CD4-positive, alpha-beta memory T cell (primary cell): ENCODE data around the gene APBB1IP. TPM values are rescaled to one million over a fixed set of nuclear protein-coding genes. Genes with fewer than 3 reads are reported as not detected.

Experiments
- CTCF ChIA-PET: fragments of 350-600 bp; sonication (Branson Sonifier 250); formaldehyde crosslinking; loops from one replicate; lab custom pipeline; 2021; ENCODE audit warnings: inconsistent platforms; ENCODE audit not compliant: partially characterized antibody; lab: Charles Lee
- POLR2A ChIA-PET: fragments of 350-600 bp; sonication (Branson Sonifier 250); formaldehyde crosslinking; loops from one replicate; lab custom pipeline; 2021; ENCODE audit not compliant: partially characterized antibody; lab: Charles Lee
- DNase-seq, 5 donors: peaks; one replicate each; pipeline versions ENCODE4 v3.0.0 to v3.0.0-alpha.2; 2020 to 2022; ENCODE audit warnings: mixed read lengths in 1 of 5
- H3K27ac ChIP-seq: one replicate; pipeline ENCODE4 v1.7.0; 2013; ENCODE audit warnings: low read depth, low read length
- H3K27me3 ChIP-seq: 2 replicates; pipeline ENCODE4 v1.7.0; 2013; ENCODE audit warnings: mild to moderate bottlenecking, low read length, moderate library complexity; ENCODE audit not compliant: insufficient read depth
- H3K36me3 ChIP-seq: 2 replicates; pipeline ENCODE4 v1.7.0; 2013; ENCODE audit warnings: mild to moderate bottlenecking, low read length, moderate library complexity; ENCODE audit not compliant: insufficient read depth
- H3K4me1 ChIP-seq: 2 replicates; pipeline ENCODE4 v1.7.0; 2013; ENCODE audit warnings: mild to moderate bottlenecking, low read length, moderate library complexity; ENCODE audit not compliant: insufficient read depth
- H3K4me3 ChIP-seq, 2 donors: one replicate each; pipeline ENCODE4 v1.7.0; 2013; ENCODE audit warnings: low read length in 2 of 2, mild to moderate bottlenecking in 1 of 2
- H3K9me3 ChIP-seq, 2 donors: one replicate each; pipeline ENCODE4 v1.7.0; 2013; ENCODE audit warnings: low read length in 2 of 2, control low read depth in 1 of 2; ENCODE audit not compliant: control insufficient read depth in 1 of 2
- H3K27ac Mint-ChIP-seq, 7 donors: one replicate each; pipeline ENCODE4 v1.8.0; 2020 to 2021; ENCODE audit warnings: mixed read lengths in 7 of 7, mild to moderate bottlenecking in 6 of 7, inconsistent platforms in 3 of 7, moderate library complexity in 3 of 7
- H3K27me3 Mint-ChIP-seq, 2 donors: one replicate each; pipeline ENCODE4 v1.8.0; 2020 to 2021; ENCODE audit warnings: mixed read lengths in 2 of 2
- H3K36me3 Mint-ChIP-seq, 2 donors: one replicate each; pipeline ENCODE4 v1.8.0; 2020 to 2021; ENCODE audit warnings: mixed read lengths in 2 of 2, inconsistent platforms in 1 of 2, mild to moderate bottlenecking in 1 of 2
- H3K4me1 Mint-ChIP-seq, 4 donors: one replicate each; pipeline ENCODE4 v1.8.0; 2020 to 2021; ENCODE audit warnings: mixed read lengths in 4 of 4, mild to moderate bottlenecking in 1 of 4
- H3K4me3 Mint-ChIP-seq, 8 donors: one replicate each; pipeline ENCODE4 v1.8.0; 2020 to 2021; ENCODE audit warnings: mixed read lengths in 8 of 8, mild to moderate bottlenecking in 7 of 8, moderate library complexity in 6 of 8, inconsistent platforms in 3 of 8
- H3K9me3 Mint-ChIP-seq, 8 donors: one replicate each; pipeline ENCODE4 v1.8.0; 2020 to 2021; ENCODE audit warnings: mixed read lengths in 8 of 8, mild to moderate bottlenecking in 5 of 8, inconsistent platforms in 3 of 8, moderate library complexity in 1 of 8
- intact Hi-C: fragments of 100-400 bp; cut with micrococcal nuclease; formaldehyde crosslinking; loops from one replicate; pipeline ENCODE4 v1.15.1; 2023
- polyA plus RNA-seq, 2 donors: library from polyadenylated mRNA; unstranded; fragments of 300-500 nt; fragmentation: Illumina TruSeq; gene quantifications; one replicate each; pipeline ENCODE4 v1.2.3, GENCODE V29; 2021
- total RNA-seq, 2 experiments: library from RNA; stranded (reverse); gene quantifications; one replicate each; pipeline ENCODE4 v1.2.3, GENCODE V29; 2021

The APBB1IP gene
- total and polyA plus RNA-seq, 4 experiments from 2014 or later: 30.6 to 106 (median 95.7) TPM

GRCh38 chr10:26528048-26528447 is 89.9 kb downstream of the APBB1IP start:
- no peak for DNase-seq
- no peaks in the 10 kb centered on the region for H3K9me3 Mint-ChIP-seq
- peaks cover 28% of the 10 kb centered on the region for H3K36me3 ChIP-seq
- H3K27ac Mint-ChIP-seq: peak overlapping the region in 3 of 7 donors; percentile 10 to 27 (median 14)
- ChIA-PET CTCF (interaction anchor here (1.3 kb wide), 1 partner anchor 12 kb away, joined by 4 read pairs; no protein-coding TSS in a partner anchor), POLR2A (no interaction called here)
- no peaks in the 10 kb centered on the region for H3K27me3 Mint-ChIP-seq
- H3K4me1 ChIP-seq: no peaks in the 10 kb centered on the region
- no peaks in the 10 kb centered on the region for H3K27me3 ChIP-seq
- intact Hi-C loops: no loop called here
- no peak overlapping the region for H3K4me3 Mint-ChIP-seq
- H3K4me3 ChIP-seq: no peak overlapping the region
- H3K36me3 Mint-ChIP-seq: peaks cover 46 to 67% of the 10 kb centered on the region in 2 donors
- no peak overlapping the region for H3K27ac ChIP-seq
- peaks cover 0 to 17% (median 8%) of the 10 kb centered on the region in 4 donors for H3K4me1 Mint-ChIP-seq
- no peaks in the 10 kb centered on the region for H3K9me3 ChIP-seq

GRCh38 chr10:26528715-26529393 is 90.7 kb downstream of the APBB1IP start:
- Mint-ChIP-seq H3K27ac (peak overlapping the region in 5 of 7 donors; percentile 14 to 52 (median 35)), H3K36me3 (peaks cover 49 to 67% of the 10 kb centered on the region in 2 donors), H3K9me3 (no peaks in the 10 kb centered on the region), H3K4me1 (peaks cover 0 to 17% (median 8%) of the 10 kb centered on the region in 4 donors), H3K4me3 (no peak overlapping the region), H3K27me3 (no peaks in the 10 kb centered on the region)
- Histone ChIP-seq H3K27me3 (no peaks in the 10 kb centered on the region), H3K9me3 (no peaks in the 10 kb centered on the region), H3K4me3 (no peak overlapping the region), H3K27ac (no peak overlapping the region), H3K4me1 (no peaks in the 10 kb centered on the region), H3K36me3 (peaks cover 35% of the 10 kb centered on the region)
- ChIA-PET POLR2A (no interaction called here), CTCF (interaction anchor here (1.3 kb wide), 1 partner anchor 11 kb away, joined by 4 read pairs; no protein-coding TSS in a partner anchor)
- DNase-seq: no peak
- intact Hi-C loops: no loop called here

DNA sequence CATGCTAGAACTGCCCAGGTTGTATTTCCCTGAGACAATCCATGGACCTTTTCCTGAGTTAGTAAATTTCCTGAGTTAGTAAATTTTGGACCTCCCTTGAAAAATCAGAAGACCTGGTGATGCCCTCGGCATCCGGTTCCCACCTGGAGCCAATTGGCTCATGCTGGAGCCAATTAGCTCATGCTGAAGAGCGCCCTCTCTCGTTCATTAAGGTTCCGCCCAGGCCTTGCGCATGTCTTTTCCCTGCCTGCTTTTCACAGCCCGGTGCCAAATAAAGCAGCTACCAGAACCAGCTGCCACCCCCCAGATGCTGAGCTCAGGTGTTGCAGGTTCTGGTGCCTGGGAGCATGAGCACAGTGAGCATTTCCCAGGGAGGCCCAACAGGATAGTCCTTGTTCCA is 96.2 kb downstream of the APBB1IP start:
- peaks cover 40 to 61% of the 10 kb centered on the region in 2 donors for H3K36me3 Mint-ChIP-seq
- no peaks in the 10 kb centered on the region for H3K9me3 ChIP-seq
- no peak overlapping the region for H3K4me3 Mint-ChIP-seq
- ChIA-PET CTCF (interaction anchor here (0.9 to 1.2 kb wide), 4 partner anchors 14 to 199 kb away, joined by 3 to 5 read pairs (median 3); no protein-coding TSS in a partner anchor), POLR2A (no interaction called here)
- no peak for DNase-seq
- no peaks in the 10 kb centered on the region for H3K27me3 Mint-ChIP-seq
- H3K4me3 ChIP-seq: no peak overlapping the region
- intact Hi-C loops: no loop called here
- peaks cover 0 to 3% (median 1%) of the 10 kb centered on the region in 4 donors for H3K4me1 Mint-ChIP-seq
- peaks cover 41% of the 10 kb centered on the region for H3K36me3 ChIP-seq
- H3K9me3 Mint-ChIP-seq: no peaks in the 10 kb centered on the region
- H3K27ac Mint-ChIP-seq: peak overlapping the region in 3 of 7 donors; percentile 27 to 65 (median 29)
- H3K27me3 ChIP-seq: no peaks in the 10 kb centered on the region
- H3K4me1 ChIP-seq: no peaks in the 10 kb centered on the region
- no peak overlapping the region for H3K27ac ChIP-seq

GRCh38 chr10:26540601-26541000 is 102.5 kb downstream of the APBB1IP start:
- ChIA-PET POLR2A (interaction anchor here (0.9 kb wide), 1 partner anchor 102 kb away, joined by 3 read pairs; no protein-coding TSS in a partner anchor), CTCF (interaction anchor here (0.9 to 1.8 kb wide), 5 partner anchors 10 to 37 kb away, joined by 3 to 7 read pairs (median 4); no protein-coding TSS in a partner anchor)
- no peak for DNase-seq
- intact Hi-C loops: no loop called here
- H3K4me3 Mint-ChIP-seq: no peak overlapping the region
- H3K4me1 ChIP-seq: peaks cover 5% of the 10 kb centered on the region
- H3K4me1 Mint-ChIP-seq: peaks cover 5 to 19% (median 12%) of the 10 kb centered on the region in 4 donors
- no peaks in the 10 kb centered on the region for H3K9me3 Mint-ChIP-seq
- no peaks in the 10 kb centered on the region for H3K27me3 Mint-ChIP-seq
- no peak overlapping the region for H3K4me3 ChIP-seq
- H3K36me3 Mint-ChIP-seq: peaks cover 63 to 78% of the 10 kb centered on the region in 2 donors
- H3K36me3 ChIP-seq: peaks cover 58% of the 10 kb centered on the region
- no peaks in the 10 kb centered on the region for H3K9me3 ChIP-seq
- peak overlapping the region in 2 of 7 donors; percentile 14 to 43 for H3K27ac Mint-ChIP-seq
- no peaks in the 10 kb centered on the region for H3K27me3 ChIP-seq
- H3K27ac ChIP-seq: no peak overlapping the region

- Mint-ChIP-seq H3K9me3 (peaks cover 0 to 9% (median 4%) of the 10 kb centered on the region in 8 donors), H3K27me3 (no peaks in the 10 kb centered on the region)
Measured at GRCh38 chr10:26543567-26544306, 105.6 kb downstream of the APBB1IP start.

DNA sequence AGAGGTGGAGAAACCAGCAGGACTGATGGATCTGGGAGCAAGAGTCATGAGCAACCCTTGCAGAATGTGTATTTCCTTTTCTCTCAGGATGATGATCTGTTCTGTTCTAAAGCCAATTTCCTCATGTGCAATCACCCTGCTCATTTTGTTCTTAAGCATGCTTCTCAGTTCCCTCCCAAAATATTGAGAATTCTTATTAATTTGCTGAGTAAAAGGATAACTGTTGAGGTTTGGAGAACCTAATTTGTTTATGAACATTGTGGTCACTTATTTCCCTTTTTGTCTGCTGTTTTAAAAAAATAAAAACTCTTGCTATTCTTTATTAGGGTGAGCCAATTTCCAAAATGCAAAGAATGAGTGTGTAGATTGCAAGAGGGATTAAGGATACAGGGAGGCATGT is 106.8 kb downstream of the APBB1IP start:
- H3K36me3 Mint-ChIP-seq: peaks cover 81 to 85% of the 10 kb centered on the region in 2 donors
- no peaks in the 10 kb centered on the region for H3K27me3 Mint-ChIP-seq
- H3K4me1 Mint-ChIP-seq: peaks cover 8 to 23% (median 15%) of the 10 kb centered on the region in 4 donors
- H3K9me3 ChIP-seq: peaks cover 0 to 5% of the 10 kb centered on the region in 2 donors
- no peak overlapping the region for H3K4me3 Mint-ChIP-seq
- intact Hi-C loops: loop anchor here (5.0 kb wide), 1 partner anchor 58 kb away; no protein-coding TSS in a partner anchor
- no peak overlapping the region for H3K4me3 ChIP-seq
- H3K27ac Mint-ChIP-seq: peak overlapping the region in 5 of 7 donors; percentile 42 to 93 (median 79)
- H3K36me3 ChIP-seq: peaks cover 50% of the 10 kb centered on the region
- H3K27ac ChIP-seq: no peak overlapping the region
- DNase-seq: no peak
- peaks cover 3% of the 10 kb centered on the region for H3K4me1 ChIP-seq
- H3K27me3 ChIP-seq: no peaks in the 10 kb centered on the region
- H3K9me3 Mint-ChIP-seq: peaks cover 0 to 21% (median 14%) of the 10 kb centered on the region in 8 donors
- CTCF ChIA-PET: no interaction called here
- POLR2A ChIA-PET: no interaction called here

More at GRCh38 chr10:26543567-26544306, 105.6 kb downstream of the APBB1IP start:
- POLR2A ChIA-PET: no interaction called here
- Mint-ChIP-seq H3K27ac (peak overlapping the region; percentile 79 to 94 (median 90)), H3K4me3 (no peak overlapping the region), H3K4me1 (peaks cover 8 to 19% (median 14%) of the 10 kb centered on the region in 4 donors), H3K36me3 (peaks cover 73 to 84% of the 10 kb centered on the region in 2 donors)
- H3K9me3 ChIP-seq: no peaks in the 10 kb centered on the region
- no peaks in the 10 kb centered on the region for H3K27me3 ChIP-seq
- H3K4me3 ChIP-seq: no peak overlapping the region
- intact Hi-C loops: no loop called here
- peaks cover 53% of the 10 kb centered on the region for H3K36me3 ChIP-seq
- peaks cover 5% of the 10 kb centered on the region for H3K4me1 ChIP-seq
- DNase-seq: no peak
- no peak overlapping the region for H3K27ac ChIP-seq
- CTCF ChIA-PET: no interaction called here
